Measurements from ENCODE around the gene CRYBG2.

GRCh38 chr1:26346274-26347033, 7.5 kb downstream of the CRYBG2 start:
- TF ChIP-seq CTCF (IDR thresholded peaks at IDR 0.05; ENCODE audit: low read length) (no peak), EZH2 (optimal IDR thresholded peaks at IDR 0.05; ENCODE audit: low read depth, low read length) (no peak), EZH2phosphoT487 (IDR thresholded peaks at IDR 0.05; ENCODE audit: low read length) (no peak)
